22Rv1 (cell line): ENCODE data around the gene CTBP2.

ENCODE experiments used
- ZFX ChIP-seq: fragments of 450-650 bp; IDR thresholded peaks from 2 replicates; pipeline ENCODE4 v1.6.1; 2017; ENCODE audit warnings: antibody characterized with exemption, borderline replicate concordance
- TF ChIP-seq, protein P1 (sequence below): fragments of 450-650 bp; IDR thresholded peaks from 2 replicates; pipeline ENCODE4 v1.5.1; 2017; ENCODE audit warnings: mild to moderate bottlenecking

DNA sequence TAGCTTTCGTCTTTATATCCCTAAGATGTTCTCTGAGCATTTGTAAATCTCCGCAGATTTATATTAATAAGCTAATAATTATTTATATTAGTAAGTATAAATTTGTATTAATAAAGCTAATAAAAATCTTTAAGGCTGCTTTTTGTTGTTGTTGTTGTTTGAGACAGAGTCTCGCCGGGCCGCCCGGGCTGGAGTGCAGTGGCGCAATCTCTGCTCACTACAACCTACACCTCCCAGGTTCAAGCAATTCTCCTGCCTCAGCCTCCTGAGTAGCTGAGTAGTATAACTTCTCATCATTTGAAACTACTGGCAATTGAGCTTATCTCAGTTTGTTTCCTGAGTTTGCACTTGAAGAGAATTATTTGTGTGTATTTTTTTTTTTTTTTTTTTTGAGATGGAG lies 223.6 kb downstream of the CTBP2 start:
- TF ChIP-seq, protein P1, sequence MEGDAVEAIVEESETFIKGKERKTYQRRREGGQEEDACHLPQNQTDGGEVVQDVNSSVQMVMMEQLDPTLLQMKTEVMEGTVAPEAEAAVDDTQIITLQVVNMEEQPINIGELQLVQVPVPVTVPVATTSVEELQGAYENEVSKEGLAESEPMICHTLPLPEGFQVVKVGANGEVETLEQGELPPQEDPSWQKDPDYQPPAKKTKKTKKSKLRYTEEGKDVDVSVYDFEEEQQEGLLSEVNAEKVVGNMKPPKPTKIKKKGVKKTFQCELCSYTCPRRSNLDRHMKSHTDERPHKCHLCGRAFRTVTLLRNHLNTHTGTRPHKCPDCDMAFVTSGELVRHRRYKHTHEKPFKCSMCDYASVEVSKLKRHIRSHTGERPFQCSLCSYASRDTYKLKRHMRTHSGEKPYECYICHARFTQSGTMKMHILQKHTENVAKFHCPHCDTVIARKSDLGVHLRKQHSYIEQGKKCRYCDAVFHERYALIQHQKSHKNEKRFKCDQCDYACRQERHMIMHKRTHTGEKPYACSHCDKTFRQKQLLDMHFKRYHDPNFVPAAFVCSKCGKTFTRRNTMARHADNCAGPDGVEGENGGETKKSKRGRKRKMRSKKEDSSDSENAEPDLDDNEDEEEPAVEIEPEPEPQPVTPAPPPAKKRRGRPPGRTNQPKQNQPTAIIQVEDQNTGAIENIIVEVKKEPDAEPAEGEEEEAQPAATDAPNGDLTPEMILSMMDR, result no peak
- no peak for TF ChIP-seq ZFX
